Cardiac muscle cell (in vitro differentiated cells and primary cell): ENCODE measurements around the gene GIGYF2. TPM values are rescaled to one million over a fixed set of nuclear protein-coding genes. Genes with fewer than 3 reads are reported as not detected.

Experiments
- DNase-seq, 2 donors: peaks; one replicate each; pipeline versions ENCODE4 v3.0.0 to v3.0.0-alpha.2; 2010 to 2017; ENCODE audit warnings: low read depth in 1 of 2, low spot score in 1 of 2
- H3K27ac ChIP-seq: fragments of 200-600 bp; sonication (generic); 2 replicates; pipeline ENCODE4 v1.5.1; 2016
- H3K27me3 ChIP-seq: fragments of 200-600 bp; sonication (generic); 2 replicates; pipeline ENCODE4 v1.6.0; 2016; ENCODE audit warnings: control low read depth
- H3K36me3 ChIP-seq: fragments of 200-600 bp; sonication (generic); 2 replicates; pipeline ENCODE4 v1.5.1; 2016; ENCODE audit warnings: control low read depth
- H3K4me1 ChIP-seq: fragments of 200-600 bp; sonication (generic); 2 replicates; pipeline ENCODE4 v1.8.1; 2017; ENCODE audit warnings: low read depth, mild to moderate bottlenecking, mixed run types
- H3K4me3 ChIP-seq: fragments of 200-600 bp; sonication (generic); 2 replicates; pipeline ENCODE4 v1.5.1; 2016; ENCODE audit warnings: mild to moderate bottlenecking
- H3K9me3 ChIP-seq: fragments of 200-600 bp; sonication (generic); 2 replicates; pipeline ENCODE4 v1.5.1; 2017; ENCODE audit warnings: low read depth, mild to moderate bottlenecking, control low read depth
- CTCF ChIP-seq: IDR thresholded peaks from 2 replicates; pipeline ENCODE4 v1.5.1; 2012; ENCODE audit warnings: low read depth, mild to moderate bottlenecking, low read length
- polyA plus RNA-seq: library from polyadenylated mRNA; unstranded; fragments of >200 nt; fragmentation: Nextera tagmentation; extraction: Ambion mirVana; gene quantifications from 2 replicates; pipeline ENCODE4 v1.2.1, GENCODE V29; 2016
- total RNA-seq: library from RNA; depleted of rRNA; stranded (reverse); fragments of >200 nt; gene quantifications from 2 replicates; pipeline ENCODE4 v1.2.3, GENCODE V29; 2016

The GIGYF2 gene
- total and polyA plus RNA-seq, 2 experiments from 2014 or later: 36.9 to 52.1 TPM

GRCh38 chr2:232721882-232722281 is 24.8 kb downstream of the GIGYF2 start:
- H3K4me1 ChIP-seq: no peaks in the 10 kb centered on the region
- H3K36me3 ChIP-seq: peaks cover 15% of the 10 kb centered on the region
- no peaks in the 10 kb centered on the region for H3K27me3 ChIP-seq
- H3K27ac ChIP-seq: no peak overlapping the region
- TF ChIP-seq CTCF: no peak
- no peak for DNase-seq
- H3K4me3 ChIP-seq: no peak overlapping the region
- H3K9me3 ChIP-seq: no peaks in the 10 kb centered on the region

- TF ChIP-seq CTCF: no peak
- no peaks in the 10 kb centered on the region for H3K9me3 ChIP-seq
These were observed 25.9 kb downstream of the GIGYF2 start for GRCh38 chr2:232723027-232723426.

GRCh38 chr2:232728785-232729184 is 31.7 kb downstream of the GIGYF2 start:
- no peaks in the 10 kb centered on the region for H3K27me3 ChIP-seq
- no peaks in the 10 kb centered on the region for H3K9me3 ChIP-seq
- H3K4me1 ChIP-seq: no peaks in the 10 kb centered on the region
- no peak overlapping the region for H3K27ac ChIP-seq
- no peak for DNase-seq
- TF ChIP-seq CTCF: no peak
- no peak overlapping the region for H3K4me3 ChIP-seq
- peaks cover 29% of the 10 kb centered on the region for H3K36me3 ChIP-seq

More at GRCh38 chr2:232723027-232723426, 25.9 kb downstream of the GIGYF2 start:
- Histone ChIP-seq H3K4me1 (no peaks in the 10 kb centered on the region), H3K4me3 (no peak overlapping the region), H3K36me3 (peaks cover 18% of the 10 kb centered on the region), H3K27me3 (no peaks in the 10 kb centered on the region), H3K27ac (no peak overlapping the region)
- DNase-seq: no peak

- peaks cover 19% of the 10 kb centered on the region for H3K36me3 ChIP-seq
- DNase-seq: no peak
- H3K4me1 ChIP-seq: no peaks in the 10 kb centered on the region
These were observed 34.3 kb downstream of the GIGYF2 start for GRCh38 chr2:232731470-232731869.

GRCh38 chr2:232741294-232741693 is 44.2 kb downstream of the GIGYF2 start:
- no peak for DNase-seq
- H3K4me3 ChIP-seq: no peak overlapping the region
- H3K9me3 ChIP-seq: no peaks in the 10 kb centered on the region
- peaks cover 11% of the 10 kb centered on the region for H3K36me3 ChIP-seq
- H3K4me1 ChIP-seq: no peaks in the 10 kb centered on the region
- no peak for TF ChIP-seq CTCF
- H3K27me3 ChIP-seq: no peaks in the 10 kb centered on the region
- H3K27ac ChIP-seq: no peak overlapping the region

More at GRCh38 chr2:232731470-232731869, 34.3 kb downstream of the GIGYF2 start:
- H3K27me3 ChIP-seq: no peaks in the 10 kb centered on the region
- no peak for TF ChIP-seq CTCF
- no peak overlapping the region for H3K27ac ChIP-seq
- no peaks in the 10 kb centered on the region for H3K9me3 ChIP-seq
- no peak overlapping the region for H3K4me3 ChIP-seq

- Histone ChIP-seq H3K4me1 (no peaks in the 10 kb centered on the region), H3K27me3 (no peaks in the 10 kb centered on the region), H3K4me3 (no peak overlapping the region), H3K9me3 (no peaks in the 10 kb centered on the region), H3K36me3 (peaks cover 5% of the 10 kb centered on the region), H3K27ac (no peak overlapping the region)
- no peak for DNase-seq
- no peak for TF ChIP-seq CTCF
These were observed 44.8 kb downstream of the GIGYF2 start for GRCh38 chr2:232741972-232742371.
